ENCODE measurements around the gene MTR.

Gene MTR

DNA sequence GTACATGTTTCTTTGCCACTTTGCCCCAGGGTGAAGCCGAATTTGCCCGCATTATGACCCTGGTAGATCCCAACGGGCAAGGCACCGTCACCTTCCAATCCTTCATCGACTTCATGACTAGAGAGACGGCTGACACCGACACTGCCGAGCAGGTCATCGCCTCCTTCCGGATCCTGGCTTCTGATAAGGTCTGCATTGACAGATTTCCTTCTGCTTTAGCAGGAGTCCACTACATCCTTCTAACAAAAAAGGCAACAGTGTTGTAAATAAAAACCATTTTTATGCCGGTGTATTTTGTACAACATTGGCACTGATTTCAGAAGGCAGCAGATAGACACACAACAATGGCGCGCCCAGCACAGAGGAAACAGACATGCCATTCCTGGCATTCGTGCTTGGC lies 34.1 kb upstream of the MTR start:
- TF ChIP-seq ZFP3 (CRISPR knock-in tag; IDR thresholded peaks at IDR 0.05) (no peak), TCF4 (CRISPR knock-in tag; IDR thresholded peaks at IDR 0.05; ENCODE audit: borderline replicate concordance) (no peak), GLIS3 (CRISPR knock-in tag; IDR thresholded peaks at IDR 0.05) (no peak), OSR1 (CRISPR knock-in tag; IDR thresholded peaks at IDR 0.05) (no peak), ARNTL (CRISPR knock-in tag; IDR thresholded peaks at IDR 0.05; ENCODE audit: borderline replicate concordance, low read depth) (no peak), ZNF8 (CRISPR knock-in tag; IDR thresholded peaks at IDR 0.05) (no peak), SNAI2 (CRISPR knock-in tag; IDR thresholded peaks at IDR 0.05) (no peak), ESRRG (CRISPR knock-in tag; IDR thresholded peaks at IDR 0.05) (no peak)
- TF ChIP-seq, protein P1, sequence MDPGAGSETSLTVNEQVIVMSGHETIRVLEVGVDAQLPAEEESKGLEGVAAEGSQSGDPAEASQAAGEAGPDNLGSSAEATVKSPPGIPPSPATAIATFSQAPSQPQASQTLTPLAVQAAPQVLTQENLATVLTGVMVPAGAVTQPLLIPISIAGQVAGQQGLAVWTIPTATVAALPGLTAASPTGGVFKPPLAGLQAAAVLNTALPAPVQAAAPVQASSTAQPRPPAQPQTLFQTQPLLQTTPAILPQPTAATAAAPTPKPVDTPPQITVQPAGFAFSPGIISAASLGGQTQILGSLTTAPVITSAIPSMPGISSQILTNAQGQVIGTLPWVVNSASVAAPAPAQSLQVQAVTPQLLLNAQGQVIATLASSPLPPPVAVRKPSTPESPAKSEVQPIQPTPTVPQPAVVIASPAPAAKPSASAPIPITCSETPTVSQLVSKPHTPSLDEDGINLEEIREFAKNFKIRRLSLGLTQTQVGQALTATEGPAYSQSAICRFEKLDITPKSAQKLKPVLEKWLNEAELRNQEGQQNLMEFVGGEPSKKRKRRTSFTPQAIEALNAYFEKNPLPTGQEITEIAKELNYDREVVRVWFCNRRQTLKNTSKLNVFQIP (CRISPR knock-in tag; IDR thresholded peaks at IDR 0.05; ENCODE audit: borderline replicate concordance, low read depth) = no peak
- TF ChIP-seq, protein P2, sequence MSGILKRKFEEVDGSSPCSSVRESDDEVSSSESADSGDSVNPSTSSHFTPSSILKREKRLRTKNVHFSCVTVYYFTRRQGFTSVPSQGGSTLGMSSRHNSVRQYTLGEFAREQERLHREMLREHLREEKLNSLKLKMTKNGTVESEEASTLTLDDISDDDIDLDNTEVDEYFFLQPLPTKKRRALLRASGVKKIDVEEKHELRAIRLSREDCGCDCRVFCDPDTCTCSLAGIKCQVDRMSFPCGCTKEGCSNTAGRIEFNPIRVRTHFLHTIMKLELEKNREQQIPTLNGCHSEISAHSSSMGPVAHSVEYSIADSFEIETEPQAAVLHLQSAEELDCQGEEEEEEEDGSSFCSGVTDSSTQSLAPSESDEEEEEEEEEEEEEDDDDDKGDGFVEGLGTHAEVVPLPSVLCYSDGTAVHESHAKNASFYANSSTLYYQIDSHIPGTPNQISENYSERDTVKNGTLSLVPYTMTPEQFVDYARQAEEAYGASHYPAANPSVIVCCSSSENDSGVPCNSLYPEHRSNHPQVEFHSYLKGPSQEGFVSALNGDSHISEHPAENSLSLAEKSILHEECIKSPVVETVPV (CRISPR knock-in tag; IDR thresholded peaks at IDR 0.05) = no peak
- no peak for ATAC-seq

DNA sequence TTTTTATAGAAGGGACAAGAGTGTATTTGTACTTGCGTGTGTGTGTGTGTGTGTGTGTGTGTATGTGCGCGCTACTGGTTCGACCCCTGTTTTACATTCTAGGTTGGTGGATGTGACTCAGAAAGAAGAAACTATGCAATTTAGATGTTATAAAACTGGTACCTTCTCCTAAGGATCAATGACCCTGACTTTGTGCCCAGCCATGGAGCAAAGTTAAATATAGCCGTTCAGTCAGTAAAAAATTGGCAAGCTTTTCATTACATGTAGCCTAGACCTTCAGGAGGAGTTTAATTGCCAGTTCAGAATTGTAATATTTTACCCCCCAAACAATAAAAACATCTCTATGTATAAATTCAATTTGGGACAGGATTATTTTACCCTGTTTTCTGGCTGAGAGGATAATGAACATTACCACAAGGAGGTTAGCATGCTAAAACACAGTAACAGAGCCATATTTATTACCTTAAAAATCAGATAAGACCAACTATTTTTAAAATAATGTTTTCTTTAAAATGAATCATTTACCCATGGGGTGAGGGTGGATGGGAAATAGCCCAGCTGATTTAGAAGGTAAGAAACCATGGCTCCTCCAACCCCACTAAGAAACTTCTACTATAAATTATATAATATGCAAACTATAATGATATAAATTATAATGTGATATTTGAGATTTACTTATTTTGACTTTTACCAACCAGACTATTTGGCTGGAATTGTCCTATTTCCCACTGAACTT lies 33.5 kb upstream of the MTR start:
- ATAC-seq = no peak
- TF ChIP-seq, protein P3, sequence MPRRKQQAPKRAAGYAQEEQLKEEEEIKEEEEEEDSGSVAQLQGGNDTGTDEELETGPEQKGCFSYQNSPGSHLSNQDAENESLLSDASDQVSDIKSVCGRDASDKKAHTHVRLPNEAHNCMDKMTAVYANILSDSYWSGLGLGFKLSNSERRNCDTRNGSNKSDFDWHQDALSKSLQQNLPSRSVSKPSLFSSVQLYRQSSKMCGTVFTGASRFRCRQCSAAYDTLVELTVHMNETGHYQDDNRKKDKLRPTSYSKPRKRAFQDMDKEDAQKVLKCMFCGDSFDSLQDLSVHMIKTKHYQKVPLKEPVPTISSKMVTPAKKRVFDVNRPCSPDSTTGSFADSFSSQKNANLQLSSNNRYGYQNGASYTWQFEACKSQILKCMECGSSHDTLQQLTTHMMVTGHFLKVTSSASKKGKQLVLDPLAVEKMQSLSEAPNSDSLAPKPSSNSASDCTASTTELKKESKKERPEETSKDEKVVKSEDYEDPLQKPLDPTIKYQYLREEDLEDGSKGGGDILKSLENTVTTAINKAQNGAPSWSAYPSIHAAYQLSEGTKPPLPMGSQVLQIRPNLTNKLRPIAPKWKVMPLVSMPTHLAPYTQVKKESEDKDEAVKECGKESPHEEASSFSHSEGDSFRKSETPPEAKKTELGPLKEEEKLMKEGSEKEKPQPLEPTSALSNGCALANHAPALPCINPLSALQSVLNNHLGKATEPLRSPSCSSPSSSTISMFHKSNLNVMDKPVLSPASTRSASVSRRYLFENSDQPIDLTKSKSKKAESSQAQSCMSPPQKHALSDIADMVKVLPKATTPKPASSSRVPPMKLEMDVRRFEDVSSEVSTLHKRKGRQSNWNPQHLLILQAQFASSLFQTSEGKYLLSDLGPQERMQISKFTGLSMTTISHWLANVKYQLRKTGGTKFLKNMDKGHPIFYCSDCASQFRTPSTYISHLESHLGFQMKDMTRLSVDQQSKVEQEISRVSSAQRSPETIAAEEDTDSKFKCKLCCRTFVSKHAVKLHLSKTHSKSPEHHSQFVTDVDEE (CRISPR knock-in tag; IDR thresholded peaks at IDR 0.05) = no peak
- TF ChIP-seq RARB (CRISPR knock-in tag; IDR thresholded peaks at IDR 0.05) (no peak), ZNF8 (CRISPR knock-in tag; IDR thresholded peaks at IDR 0.05) (no peak), ZFP30 (CRISPR knock-in tag; IDR thresholded peaks at IDR 0.05) (no peak), ZC3H10 (CRISPR knock-in tag; IDR thresholded peaks at IDR 0.05) (no peak), PPARA (CRISPR knock-in tag; IDR thresholded peaks at IDR 0.05; ENCODE audit: borderline replicate concordance) (no peak), TOX (CRISPR knock-in tag; IDR thresholded peaks at IDR 0.05; ENCODE audit: borderline replicate concordance) (no peak), BACH2 (CRISPR knock-in tag; IDR thresholded peaks at IDR 0.05; ENCODE audit: borderline replicate concordance) (no peak), TCF4 (CRISPR knock-in tag; IDR thresholded peaks at IDR 0.05; ENCODE audit: borderline replicate concordance) (no peak), OSR1 (CRISPR knock-in tag; IDR thresholded peaks at IDR 0.05) (no peak), GLIS3 (CRISPR knock-in tag; IDR thresholded peaks at IDR 0.05) (no peak), ZNF70 (CRISPR knock-in tag; IDR thresholded peaks at IDR 0.05) (no peak), ZFP3 (CRISPR knock-in tag; IDR thresholded peaks at IDR 0.05) (no peak), CSDC2 (CRISPR knock-in tag; IDR thresholded peaks at IDR 0.05) (no peak), ZNF565 (CRISPR knock-in tag; conservative IDR thresholded peaks at IDR 0.05; ENCODE audit: low read depth) (no peak)
- TF ChIP-seq, protein P1 (CRISPR knock-in tag; IDR thresholded peaks at IDR 0.05; ENCODE audit: borderline replicate concordance, low read depth) = no peak
- TF ChIP-seq, protein P4, sequence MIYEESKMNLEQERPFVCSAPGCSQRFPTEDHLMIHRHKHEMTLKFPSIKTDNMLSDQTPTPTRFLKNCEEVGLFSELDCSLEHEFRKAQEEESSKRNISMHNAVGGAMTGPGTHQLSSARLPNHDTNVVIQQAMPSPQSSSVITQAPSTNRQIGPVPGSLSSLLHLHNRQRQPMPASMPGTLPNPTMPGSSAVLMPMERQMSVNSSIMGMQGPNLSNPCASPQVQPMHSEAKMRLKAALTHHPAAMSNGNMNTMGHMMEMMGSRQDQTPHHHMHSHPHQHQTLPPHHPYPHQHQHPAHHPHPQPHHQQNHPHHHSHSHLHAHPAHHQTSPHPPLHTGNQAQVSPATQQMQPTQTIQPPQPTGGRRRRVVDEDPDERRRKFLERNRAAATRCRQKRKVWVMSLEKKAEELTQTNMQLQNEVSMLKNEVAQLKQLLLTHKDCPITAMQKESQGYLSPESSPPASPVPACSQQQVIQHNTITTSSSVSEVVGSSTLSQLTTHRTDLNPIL (CRISPR knock-in tag; IDR thresholded peaks at IDR 0.05; ENCODE audit: low read depth) = no peak

DNA sequence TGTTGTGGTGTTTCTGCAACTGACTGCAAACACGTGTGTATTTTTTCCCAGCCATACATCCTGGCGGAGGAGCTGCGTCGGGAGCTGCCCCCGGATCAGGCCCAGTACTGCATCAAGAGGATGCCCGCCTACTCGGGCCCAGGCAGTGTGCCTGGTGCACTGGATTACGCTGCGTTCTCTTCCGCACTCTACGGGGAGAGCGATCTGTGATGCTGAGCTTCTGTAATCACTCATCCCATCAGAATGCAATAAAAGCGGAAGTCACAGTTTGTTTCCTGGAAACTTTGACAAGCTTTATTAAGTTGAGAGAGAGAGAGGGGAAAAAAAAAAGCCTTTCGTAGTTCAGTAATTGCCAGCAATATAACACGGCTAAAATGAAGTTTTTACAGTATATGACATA lies 32.7 kb upstream of the MTR start:
- no peak for ATAC-seq
- no peak for TF ChIP-seq PPARA (CRISPR knock-in tag; IDR thresholded peaks at IDR 0.05; ENCODE audit: borderline replicate concordance)
- no peak for TF ChIP-seq ARNTL (CRISPR knock-in tag; IDR thresholded peaks at IDR 0.05; ENCODE audit: borderline replicate concordance, low read depth)
- TF ChIP-seq, protein P3 (CRISPR knock-in tag; IDR thresholded peaks at IDR 0.05) = no peak
- TF ChIP-seq, protein P5, sequence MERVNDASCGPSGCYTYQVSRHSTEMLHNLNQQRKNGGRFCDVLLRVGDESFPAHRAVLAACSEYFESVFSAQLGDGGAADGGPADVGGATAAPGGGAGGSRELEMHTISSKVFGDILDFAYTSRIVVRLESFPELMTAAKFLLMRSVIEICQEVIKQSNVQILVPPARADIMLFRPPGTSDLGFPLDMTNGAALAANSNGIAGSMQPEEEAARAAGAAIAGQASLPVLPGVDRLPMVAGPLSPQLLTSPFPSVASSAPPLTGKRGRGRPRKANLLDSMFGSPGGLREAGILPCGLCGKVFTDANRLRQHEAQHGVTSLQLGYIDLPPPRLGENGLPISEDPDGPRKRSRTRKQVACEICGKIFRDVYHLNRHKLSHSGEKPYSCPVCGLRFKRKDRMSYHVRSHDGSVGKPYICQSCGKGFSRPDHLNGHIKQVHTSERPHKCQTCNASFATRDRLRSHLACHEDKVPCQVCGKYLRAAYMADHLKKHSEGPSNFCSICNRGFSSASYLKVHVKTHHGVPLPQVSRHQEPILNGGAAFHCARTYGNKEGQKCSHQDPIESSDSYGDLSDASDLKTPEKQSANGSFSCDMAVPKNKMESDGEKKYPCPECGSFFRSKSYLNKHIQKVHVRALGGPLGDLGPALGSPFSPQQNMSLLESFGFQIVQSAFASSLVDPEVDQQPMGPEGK (CRISPR knock-in tag; IDR thresholded peaks at IDR 0.05; ENCODE audit: borderline replicate concordance) = no peak
- no peak for TF ChIP-seq TOX (CRISPR knock-in tag; IDR thresholded peaks at IDR 0.05; ENCODE audit: borderline replicate concordance)
- no peak for TF ChIP-seq BACH2 (CRISPR knock-in tag; IDR thresholded peaks at IDR 0.05; ENCODE audit: borderline replicate concordance)

All from SK-N-SH treated with all-trans-retinoic acid at 6 μM for 48 hours (cell line).